HEK293T (cell line): Measurements from ENCODE around the gene SLC4A8.

Experiments
- CTBP1 ChIP-seq: fragments of 450-650 bp; IDR thresholded peaks from 2 replicates; pipeline ENCODE4 v1.6.1; 2016; ENCODE audit warnings: borderline replicate concordance
- PKNOX1 ChIP-seq: fragments of 450-650 bp; IDR thresholded peaks from 2 replicates; pipeline ENCODE4 v1.6.1; 2016

DNA sequence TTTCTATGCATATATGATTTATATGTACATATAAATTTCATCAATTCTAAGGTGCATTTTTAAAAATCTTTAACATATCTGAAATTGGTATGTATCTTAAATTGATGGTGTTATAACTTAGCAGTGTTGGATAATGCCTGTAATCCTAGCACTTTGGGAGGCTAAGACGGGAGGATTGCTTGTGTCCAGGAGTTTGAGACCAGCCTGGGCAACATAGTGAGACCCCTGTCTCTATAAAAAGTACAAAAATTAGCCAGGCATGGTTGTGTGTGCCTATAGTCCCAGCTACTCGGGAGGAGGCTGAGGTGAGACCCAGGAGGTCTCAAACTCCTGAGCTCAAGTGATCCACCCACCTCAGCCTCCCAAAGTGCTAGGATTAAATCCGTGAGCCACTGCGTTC, 27.0 kb upstream of the SLC4A8 start:
- TF ChIP-seq PKNOX1 (no peak), CTBP1 (no peak)
